NCI-H748 (cell line): Measurements from ENCODE around the gene RNF224.
A peak's percentile ranks its signal among the peaks of the same experiment; 100 is the strongest.
"Not testable (repeated sequence)": the region's sequence is repeated elsewhere in the genome, so short reads cannot be mapped to it uniquely, and the experiment has no call there.

Source experiments
- DNase-seq: peaks from one replicate; lab custom pipeline; 2025; ENCODE audit not compliant: unreplicated experiment; lab: John Stamatoyannopoulos, UW

The RNF224 gene

DNA sequence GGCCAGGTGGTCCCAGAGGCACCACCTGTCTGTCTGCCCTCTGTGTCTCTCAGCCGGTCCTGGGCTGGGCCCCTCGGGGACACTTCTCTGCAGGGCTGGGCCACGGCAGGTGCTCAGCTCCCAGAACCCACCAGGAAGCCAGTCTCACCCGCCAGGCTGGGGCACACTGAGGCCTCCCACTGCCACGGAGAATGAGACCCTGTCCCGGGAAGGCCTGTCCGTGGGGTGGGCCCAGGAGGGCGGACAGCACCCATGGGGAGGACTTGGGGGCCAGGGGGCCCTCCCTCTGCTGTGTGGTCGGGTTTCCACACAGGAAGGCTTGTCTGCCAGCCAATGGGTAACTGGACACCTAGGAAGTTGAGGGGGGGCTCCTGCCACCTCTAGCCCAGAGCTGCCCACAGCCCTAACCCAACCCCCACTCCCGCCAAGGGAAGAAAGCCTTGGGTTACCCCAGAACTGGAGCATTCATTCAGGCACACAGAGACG, 9.7 kb downstream of the RNF224 start:
- DNase-seq = no peak

DNA sequence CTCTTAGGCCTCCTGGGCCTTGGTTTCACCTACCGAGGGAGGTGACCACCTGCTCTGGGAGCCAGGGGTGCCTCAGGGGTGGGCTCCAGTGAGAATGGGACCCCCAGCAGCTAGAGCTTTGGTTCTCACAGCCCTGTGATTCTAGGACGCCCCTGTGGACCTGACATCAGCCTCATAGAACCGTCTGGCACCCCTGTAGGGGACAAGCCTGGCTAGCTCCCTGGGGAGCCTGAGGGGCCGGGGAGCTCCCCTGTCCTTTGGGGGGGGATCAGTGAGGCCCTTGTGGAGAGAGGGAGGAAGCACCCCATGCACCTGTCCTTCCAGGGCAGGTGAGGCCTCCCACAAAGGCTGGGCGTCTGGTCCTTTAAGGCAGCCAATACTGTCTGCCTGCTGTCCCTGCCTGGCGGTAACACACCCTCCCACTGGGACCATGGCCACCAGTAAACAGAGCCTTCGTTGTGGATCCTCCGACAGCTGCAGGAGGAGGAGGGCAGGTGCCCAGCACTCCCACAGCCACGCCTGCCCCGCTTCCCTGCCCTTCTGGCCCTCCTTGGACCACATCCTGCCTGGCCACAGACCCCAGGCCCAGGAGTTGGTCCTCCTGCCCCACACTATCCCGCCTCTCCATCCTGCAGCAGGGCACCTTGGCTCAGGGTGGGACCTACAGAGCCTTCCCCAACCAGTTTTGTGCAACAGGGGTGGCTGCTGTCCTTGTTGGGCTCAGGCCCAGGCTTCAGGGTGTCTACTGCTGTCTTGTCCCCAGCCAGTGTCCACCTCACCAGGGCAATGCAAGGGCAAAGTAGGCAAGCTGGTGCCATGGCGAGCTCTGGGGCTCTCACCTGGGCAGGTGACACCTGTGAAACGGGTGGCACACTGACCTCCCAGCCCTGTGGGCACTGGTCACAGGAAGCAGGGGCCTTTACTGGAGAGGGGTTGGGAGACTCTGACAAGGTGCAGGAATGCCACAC, 10.7 kb downstream of the RNF224 start:
- DNase-seq = peak; percentile 76

DNA sequence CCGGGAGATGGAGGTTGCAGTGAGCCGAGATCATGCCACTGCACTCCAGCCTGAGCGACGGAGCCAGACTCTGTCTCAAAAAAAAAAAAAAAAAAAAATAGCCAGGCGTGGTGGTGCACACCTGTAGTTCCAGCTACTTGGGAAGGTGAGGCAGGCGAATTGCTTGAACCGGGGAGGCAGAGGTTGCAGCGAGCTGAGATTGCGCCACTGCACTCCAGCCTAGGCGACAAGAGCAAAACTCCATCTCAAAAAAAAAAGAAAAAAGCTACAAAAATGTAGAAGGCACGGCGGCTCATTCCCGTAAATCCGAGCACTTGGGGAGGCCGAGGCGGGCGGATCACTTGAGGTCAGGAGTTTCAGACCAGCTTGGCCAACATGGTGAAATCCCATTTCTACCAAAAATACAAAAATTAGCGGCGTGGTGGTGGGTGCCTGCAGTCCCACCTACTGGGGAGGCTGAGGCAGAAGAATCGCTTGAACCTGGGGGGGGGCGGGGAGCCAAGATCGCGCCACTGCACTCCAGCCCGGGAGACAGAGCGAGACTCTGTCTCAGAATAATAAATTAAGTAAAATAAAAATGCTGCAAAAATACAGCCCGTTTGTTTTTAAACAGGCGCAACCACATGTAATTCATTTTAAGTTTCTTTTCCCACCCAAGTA, 12.4 kb downstream of the RNF224 start:
- DNase-seq = not testable (repeated sequence)

DNA sequence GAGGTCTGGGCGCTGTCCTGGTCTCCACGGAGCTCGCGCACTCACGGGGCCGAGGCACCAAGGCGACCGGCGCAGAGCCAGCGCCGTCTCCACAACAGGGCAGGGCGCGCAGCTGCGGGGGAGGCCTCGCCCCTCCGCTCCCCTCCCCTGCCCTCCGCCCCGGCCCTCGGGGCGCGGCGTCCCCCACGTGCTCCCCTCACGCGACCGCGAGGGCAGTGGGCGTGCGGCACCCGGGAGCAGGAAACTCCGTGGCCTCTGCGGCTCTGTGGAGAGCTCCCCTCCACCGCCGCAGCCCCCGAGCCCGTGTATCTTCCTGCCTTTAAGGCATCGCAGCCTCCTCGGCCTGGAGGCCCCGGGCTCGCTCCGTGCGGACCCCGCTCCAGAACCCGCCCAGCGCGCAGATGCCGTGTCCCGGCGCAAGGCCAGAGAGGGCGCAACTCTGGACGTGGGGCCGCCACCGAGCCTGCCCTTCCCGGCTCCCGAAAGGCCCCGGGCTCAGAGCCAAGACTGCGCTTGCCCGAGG, 13.1 kb downstream of the RNF224 start:
- peak; percentile 86 for DNase-seq

DNA sequence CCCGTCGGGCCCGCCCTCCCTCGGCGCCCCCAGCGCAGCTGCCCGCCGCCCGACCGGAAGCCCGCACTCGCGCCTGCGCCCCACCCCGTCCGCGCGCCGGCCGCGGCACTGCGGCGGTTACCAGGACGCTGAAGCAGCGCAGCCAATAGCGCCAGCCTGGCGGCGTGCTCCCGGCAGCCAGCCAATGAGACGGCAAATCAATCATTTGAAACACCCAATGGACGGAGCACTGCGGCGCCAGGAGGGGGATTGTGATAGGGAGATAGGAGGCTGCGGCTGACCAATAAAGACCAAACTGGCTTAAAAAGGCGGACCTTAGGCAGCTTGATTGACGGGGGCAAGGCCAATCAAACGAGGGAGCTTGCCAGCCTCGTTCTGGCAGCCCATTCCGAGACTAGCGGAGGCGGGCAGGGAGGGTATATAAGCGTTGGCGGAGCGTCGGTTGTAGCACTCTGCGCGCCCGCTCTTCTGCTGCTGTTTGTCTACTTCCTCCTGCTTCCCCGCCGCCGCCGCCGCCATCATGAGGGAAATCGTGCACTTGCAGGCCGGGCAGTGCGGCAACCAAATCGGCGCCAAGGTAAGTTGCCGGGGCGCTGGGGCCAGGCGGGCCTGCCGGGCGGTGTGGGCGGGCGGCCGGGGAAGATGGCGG, 13.7 kb downstream of the RNF224 start, which contains the start of gene TUBB4B:
TUBB4B (plus strand) TSS at position 447 of the 649 bp plus-strand sequence; CDS start at position 521, 74 bp downstream.
- peak; percentile 100 for DNase-seq

DNA sequence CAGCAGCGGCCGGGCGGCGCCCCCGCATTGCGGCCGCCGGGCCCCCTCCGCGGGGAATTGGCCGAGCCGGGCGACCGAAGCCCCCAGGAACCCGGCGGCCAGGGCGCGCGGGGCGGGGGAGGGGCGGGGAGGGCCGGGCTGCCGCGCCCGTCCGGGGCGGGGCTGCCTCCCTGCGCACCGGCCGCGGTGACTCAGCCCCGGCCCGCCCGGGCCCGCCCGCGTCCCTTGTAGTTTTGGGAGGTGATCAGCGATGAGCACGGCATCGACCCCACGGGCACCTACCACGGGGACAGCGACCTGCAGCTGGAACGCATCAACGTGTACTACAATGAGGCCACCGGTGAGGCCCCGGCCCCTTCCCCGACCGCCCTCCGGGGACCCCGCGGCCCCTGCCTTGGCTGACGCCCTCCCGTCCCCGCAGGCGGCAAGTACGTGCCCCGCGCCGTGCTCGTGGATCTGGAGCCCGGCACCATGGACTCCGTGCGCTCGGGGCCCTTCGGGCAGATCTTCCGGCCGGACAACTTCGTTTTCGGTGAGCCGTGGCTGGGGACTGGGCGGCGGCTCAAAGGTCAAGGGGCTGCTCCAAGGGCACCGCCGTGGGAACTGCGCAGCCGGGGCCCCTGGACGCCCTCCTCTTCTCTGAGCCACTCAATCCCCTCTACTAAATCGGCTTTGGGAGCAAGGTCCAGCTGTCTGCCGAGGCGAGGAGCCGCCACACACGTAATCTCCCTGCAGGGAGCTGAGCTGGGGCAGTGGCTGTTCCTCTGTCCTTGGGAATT, 14.4 kb downstream of the RNF224 start:
- peak; percentile 58 for DNase-seq

DNA sequence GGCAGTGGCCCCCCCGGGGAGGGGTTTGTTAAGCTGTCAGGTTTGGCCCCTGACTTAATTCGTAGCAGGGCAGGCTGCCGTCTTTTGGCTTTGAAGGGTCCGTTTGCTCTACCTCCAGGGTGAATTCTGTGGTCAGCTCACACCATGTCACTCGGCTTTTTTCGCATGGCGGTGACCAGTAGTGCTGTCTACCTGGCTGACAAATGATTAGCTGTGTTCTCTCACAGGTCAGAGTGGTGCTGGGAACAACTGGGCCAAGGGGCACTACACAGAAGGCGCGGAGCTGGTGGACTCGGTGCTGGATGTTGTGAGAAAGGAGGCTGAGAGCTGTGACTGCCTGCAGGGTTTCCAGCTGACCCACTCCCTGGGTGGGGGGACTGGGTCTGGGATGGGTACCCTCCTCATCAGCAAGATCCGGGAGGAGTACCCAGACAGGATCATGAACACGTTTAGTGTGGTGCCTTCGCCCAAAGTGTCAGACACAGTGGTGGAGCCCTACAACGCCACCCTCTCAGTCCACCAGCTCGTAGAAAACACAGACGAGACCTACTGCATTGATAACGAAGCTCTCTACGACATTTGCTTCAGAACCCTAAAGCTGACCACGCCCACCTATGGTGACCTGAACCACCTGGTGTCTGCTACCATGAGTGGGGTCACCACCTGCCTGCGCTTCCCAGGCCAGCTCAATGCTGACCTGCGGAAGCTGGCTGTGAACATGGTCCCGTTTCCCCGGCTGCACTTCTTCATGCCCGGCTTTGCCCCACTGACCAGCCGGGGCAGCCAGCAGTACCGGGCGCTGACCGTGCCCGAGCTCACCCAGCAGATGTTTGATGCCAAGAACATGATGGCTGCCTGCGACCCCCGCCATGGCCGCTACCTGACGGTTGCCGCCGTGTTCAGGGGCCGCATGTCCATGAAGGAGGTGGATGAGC, 15.2 kb downstream of the RNF224 start:
- no peak for DNase-seq

DNA sequence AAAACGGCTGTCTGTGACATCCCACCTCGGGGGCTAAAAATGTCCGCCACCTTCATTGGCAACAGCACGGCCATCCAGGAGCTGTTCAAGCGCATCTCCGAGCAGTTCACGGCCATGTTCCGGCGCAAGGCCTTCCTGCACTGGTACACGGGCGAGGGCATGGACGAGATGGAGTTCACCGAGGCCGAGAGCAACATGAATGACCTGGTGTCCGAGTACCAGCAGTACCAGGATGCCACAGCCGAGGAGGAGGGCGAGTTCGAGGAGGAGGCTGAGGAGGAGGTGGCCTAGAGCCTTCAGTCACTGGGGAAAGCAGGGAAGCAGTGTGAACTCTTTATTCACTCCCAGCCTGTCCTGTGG, 15.9 kb downstream of the RNF224 start:
- not testable (repeated sequence) for DNase-seq

DNA sequence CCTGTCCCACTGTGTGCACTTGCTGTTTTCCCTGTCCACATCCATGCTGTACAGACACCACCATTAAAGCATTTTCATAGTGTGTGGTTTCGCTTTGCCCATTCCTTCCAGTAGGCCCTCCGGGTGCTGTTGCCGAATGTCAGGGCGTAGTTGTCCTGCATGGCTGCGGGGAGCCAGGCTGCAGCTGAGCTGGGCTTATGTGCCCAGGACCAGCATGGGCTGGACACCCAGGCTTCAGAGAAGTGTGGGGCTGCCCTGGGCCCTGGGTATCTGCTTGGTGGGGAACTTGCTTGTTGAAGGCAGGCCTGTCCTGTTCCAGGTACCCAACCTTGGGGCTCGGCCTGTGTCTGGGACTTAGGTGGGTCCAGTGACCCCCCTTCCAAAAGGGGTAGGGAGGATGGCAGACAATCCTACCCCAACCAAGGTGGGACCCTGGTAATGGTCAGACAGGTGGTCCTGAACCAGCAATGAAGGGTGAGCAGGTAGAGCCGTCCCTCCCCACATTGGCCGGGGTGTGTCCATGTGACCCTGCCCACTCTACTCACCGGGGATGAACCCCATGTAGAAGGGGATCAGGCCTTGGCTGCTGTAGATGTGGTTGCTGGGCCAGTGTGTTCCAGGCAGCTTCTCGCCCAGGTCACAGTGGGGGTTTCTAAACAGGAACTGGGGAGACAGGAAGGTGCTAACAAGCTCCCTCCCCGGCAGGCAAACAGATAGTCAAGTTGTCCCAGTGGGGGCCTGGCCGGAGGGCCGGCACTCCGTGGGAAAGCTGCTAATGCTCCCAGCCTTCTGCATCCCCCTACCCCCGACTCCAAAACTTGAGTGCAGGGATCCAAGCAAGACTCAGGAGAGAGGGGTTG, 16.6 kb downstream of the RNF224 start:
- no peak for DNase-seq

DNA sequence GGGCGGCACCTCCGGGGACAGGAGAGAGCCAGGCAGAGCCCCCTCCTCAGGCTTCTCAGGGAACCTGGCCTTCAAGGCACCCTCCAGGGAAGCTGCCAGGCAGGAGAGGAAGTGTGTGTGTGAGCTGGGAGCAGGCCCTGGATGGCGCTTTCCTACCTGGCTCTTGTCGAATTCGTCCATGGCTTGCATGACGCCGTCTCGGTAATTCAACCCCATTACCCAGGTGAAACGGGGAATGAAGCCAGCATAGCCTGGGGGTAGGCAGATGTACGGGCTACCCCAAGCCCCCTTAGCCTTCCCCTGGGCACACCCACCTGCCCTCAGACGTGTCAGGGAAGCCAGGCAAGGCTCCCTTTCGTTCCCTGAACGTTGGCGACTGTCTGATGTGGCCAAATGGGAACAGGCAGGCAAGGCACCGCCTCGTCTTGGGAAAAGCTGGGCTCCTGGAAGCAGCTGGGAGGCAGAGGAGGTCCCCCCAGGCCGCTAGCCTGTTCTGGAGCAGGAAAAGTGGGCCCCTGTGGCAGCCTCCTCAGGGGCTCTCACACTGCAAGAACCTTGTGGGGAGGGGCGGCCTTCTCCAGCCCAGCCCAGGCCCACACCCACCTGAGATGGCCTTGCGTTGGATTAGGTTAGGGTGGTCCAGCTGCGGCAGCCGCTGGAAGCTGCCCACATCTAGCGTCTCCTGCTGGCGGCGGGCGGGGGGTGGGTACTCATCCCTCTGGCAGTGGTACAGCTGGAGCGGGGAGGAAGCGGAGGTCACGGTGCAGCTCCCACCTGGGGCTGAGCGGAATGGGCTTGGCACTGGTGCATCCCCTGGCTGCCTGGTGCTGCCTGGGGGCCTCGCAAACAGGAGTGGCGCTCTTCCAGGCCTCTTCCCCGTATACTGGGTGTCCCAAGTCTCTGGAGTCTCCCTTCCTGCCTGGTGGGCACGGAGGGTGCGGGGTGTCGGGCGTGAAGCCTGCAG, 17.5 kb downstream of the RNF224 start:
- peak; percentile 36 for DNase-seq

DNA sequence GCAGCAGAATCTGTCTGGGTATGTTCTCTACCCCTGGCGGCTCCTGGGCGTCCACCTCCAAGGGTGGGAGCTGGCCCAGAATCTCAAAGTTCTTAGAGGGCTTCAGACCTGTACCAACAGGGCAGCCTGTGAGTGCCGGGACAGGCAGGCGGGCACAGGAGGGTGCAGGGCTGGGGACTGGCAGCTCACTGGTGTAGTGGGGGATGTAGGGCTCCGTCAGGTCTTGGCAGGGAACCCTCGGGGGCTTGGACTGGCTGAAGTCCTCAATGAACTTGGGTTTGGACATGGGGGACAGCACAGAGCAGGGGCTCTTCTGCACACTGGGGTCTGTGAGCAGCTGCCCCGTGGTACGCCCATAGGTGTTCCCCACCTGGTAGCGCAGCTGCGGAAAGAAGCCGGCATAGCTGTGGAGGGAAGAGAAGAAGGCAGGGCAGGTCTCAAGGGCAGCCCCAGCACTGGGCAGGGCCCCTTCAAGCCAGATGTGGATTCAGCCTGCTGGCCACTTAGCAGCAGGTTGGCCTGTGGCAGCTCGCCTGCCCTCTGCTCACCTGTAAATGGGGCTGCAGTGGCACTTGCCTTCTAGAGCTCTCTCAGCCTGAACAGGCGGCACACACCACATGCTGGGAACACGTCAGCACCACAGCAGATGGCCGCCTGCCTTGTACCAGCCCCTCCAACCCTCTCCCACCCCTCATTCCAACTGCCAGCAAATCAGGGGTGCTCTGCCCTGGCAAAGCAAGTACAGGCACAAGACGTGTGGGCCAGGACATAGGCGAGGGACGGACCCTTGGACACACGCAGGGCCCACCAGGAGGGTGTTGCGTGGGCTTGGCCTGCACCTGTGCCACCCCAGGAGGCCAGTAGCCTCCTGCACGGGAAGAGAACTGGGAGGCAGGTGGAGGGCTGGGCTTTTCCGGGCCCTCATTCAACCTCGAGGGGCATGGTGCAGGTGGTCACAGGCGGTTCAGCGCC, 18.4 kb downstream of the RNF224 start:
- no peak for DNase-seq

DNA sequence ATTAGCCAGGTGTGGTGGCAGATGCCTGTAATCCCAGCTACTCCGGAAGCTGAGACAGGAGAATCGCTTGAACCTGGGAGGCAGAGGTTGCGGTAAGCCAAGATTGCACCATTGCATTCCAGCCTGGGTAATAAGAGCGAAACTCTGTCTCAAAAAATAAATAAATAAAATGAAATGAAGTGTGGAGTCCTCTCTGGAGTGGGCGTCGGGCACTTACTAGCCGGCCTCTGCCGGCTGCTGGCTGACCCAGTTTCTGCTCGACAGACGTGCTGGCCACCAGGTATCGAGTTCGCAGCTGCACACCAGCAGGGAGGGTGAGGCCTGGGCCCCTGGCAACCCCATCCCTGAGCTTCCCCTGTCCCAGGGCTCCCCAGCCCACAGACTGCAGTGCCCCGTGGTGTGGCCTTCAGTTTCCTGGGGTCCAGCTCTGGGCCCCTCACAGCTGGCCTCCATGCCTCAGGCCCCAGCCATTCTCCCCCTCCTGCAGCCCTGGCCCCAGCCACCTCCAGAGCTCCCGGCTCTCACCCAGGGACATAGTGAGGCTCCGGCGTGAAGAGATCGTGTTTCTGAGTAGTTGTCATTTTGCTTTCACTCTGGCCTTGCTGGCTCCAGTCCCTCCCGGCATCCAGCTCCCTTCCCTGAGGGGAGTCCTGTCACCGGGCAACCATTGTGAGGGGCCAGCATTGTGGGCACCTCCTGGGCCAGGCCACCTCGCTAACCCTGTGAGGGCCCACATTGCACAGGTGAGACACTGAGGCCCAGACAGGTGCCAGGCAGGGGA, 20.0 kb downstream of the RNF224 start:
- DNase-seq = no peak

DNA sequence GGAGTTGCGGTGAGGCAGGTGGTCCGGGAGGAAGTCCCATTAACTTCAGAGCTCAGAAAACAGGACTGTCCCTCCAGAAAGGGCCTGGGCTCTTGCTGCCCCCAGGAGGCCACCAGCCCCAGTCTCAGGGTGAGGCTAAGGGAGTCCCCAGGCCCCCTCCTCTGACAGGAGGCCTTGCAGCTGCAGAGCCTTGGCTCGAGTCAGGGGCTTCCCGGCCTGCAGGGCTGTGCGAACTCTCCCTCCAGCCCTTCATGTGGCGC, 20.5 kb downstream of the RNF224 start:
- DNase-seq = no peak

DNA sequence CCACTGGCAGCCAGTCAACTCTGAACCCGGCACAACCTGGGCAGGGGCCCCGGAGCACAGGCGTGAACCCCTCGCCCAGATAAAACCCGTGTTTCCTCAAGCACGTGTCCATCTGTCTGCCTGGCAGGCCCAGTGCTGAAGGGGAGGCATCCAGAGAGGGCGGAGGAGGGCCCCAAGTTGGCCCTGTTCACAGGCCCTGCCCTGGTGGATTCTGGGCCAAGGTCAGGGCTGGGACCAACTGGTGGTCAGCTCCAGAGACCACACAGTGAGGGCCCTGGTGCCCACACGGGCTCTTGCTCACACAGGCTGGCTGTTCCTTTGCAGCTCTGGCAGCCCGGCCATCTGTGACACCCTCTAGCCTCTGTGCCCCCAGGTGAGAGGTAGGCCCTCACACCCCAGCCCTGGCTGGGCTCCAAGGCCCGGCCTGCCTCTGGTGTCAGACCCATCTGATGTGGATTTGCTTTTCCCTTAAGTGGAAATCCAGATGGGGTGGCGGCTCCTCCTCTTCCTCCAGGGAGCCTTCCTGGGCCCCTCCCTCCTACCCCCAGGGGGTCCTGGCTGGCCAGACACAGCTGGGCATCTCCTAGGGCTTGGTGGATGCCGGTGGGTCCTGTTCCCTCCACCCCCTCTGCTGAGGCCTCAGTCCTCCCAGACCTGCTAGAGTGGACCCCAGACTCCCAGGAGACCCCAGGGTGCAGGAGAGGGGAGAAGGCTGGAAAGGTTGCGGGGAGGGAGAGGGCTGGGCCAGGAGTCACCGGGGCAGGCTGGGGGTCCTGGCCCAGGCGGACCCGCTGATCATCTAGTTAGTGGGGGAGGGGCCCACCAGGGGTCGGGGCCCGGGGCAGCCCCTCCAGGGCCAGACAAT, 23.3 kb downstream of the RNF224 start:
- DNase-seq = no peak

DNA sequence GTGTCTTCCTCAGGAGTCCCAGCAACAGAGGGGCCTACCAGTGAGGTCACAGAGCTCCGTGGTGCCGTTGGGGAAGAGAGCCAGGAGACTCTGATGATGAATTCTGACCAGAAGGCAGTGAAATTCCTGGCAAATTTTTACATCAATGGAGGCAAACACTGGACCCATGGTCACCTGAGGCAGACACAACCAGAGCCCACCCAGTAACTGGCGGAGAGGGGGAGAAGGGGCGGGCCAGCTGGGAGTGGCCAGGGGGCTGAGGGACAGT, 23.8 kb downstream of the RNF224 start, which contains the start of gene STPG3:
STPG3 (plus strand) TSS at position 93 of the 268 bp plus-strand sequence; CDS start at position 94, 1 bp downstream.
- DNase-seq = no peak
